CD4-positive, alpha-beta T cell (primary cell): ENCODE data around the gene PHKB. TPM values are rescaled to one million over a fixed set of nuclear protein-coding genes. Genes with fewer than 3 reads are reported as not detected.

Experiments used
- ATAC-seq: fragments of 200-7000 bp; cut with Tn5 transposase; one replicate; pipeline ENCODE4 v1.10.0; 2022; ENCODE audit warnings: mild to moderate bottlenecking; ENCODE audit not compliant: poor library complexity
- CTCF ChIA-PET: fragments of 350-600 bp; sonication (Branson Sonifier 250); formaldehyde crosslinking; loops from one replicate; lab custom pipeline; 2021; ENCODE audit warnings: antibody characterized with exemption, inconsistent platforms; lab: Charles Lee
- POLR2A ChIA-PET: fragments of 350-600 bp; sonication (Branson Sonifier 250); formaldehyde crosslinking; loops from one replicate; lab custom pipeline; 2021; ENCODE audit warnings: antibody characterized with exemption, inconsistent platforms; lab: Charles Lee
- DNase-seq, 14 experiments: peaks; one replicate each; pipeline ENCODE4 v3.0.0-alpha.2; 2013 to 2020; ENCODE audit warnings: mixed read lengths in 2 of 14
- H3K27ac ChIP-seq, 2 donors: one replicate each; pipeline versions ENCODE4 v1.5.1 to v1.7.0; 2013; ENCODE audit warnings: low read length in 2 of 2, low read depth in 1 of 2, mild to moderate bottlenecking in 1 of 2
- H3K27me3 ChIP-seq, 2 experiments: 1 replicate in 1 of 2; 2 replicates in 1 of 2; pipeline versions ENCODE4 v1.6.1 to v1.7.0; 2013; ENCODE audit warnings: low read length in 2 of 2, control low read depth in 1 of 2, mild to moderate bottlenecking in 1 of 2, moderate library complexity in 1 of 2; ENCODE audit not compliant: insufficient read depth in 2 of 2, control insufficient read depth in 1 of 2
- H3K36me3 ChIP-seq: one replicate; pipeline ENCODE4 v1.6.1; 2013; ENCODE audit warnings: low read length, control low read depth; ENCODE audit not compliant: insufficient read depth
- H3K4me1 ChIP-seq: one replicate; pipeline ENCODE4 v1.6.1; 2013; ENCODE audit warnings: low read length, control low read depth; ENCODE audit not compliant: insufficient read depth
- H3K4me3 ChIP-seq: one replicate; pipeline ENCODE4 v1.5.1; 2013; ENCODE audit warnings: mild to moderate bottlenecking, low read length, moderate library complexity
- H3K9me3 ChIP-seq, 2 experiments: 1 replicate in 1 of 2; 2 replicates in 1 of 2; pipeline versions ENCODE4 v1.6.1 to v1.7.0; 2013; ENCODE audit warnings: low read length in 2 of 2, mild to moderate bottlenecking in 2 of 2, control low read depth in 1 of 2, moderate library complexity in 1 of 2; ENCODE audit not compliant: control insufficient read depth in 1 of 2, insufficient read depth in 1 of 2
- H3K27ac Mint-ChIP-seq: one replicate; pipeline ENCODE4 v1.8.0; 2020; ENCODE audit warnings: mixed read lengths
- H3K27me3 Mint-ChIP-seq: one replicate; pipeline ENCODE4 v1.8.0; 2021; ENCODE audit warnings: mixed read lengths
- H3K36me3 Mint-ChIP-seq: one replicate; pipeline ENCODE4 v1.8.0; 2021; ENCODE audit warnings: low read depth, mixed read lengths
- H3K4me1 Mint-ChIP-seq: one replicate; pipeline ENCODE4 v1.8.0; 2021; ENCODE audit warnings: low read depth, mixed read lengths
- H3K4me3 Mint-ChIP-seq: one replicate; pipeline ENCODE4 v1.8.0; 2020; ENCODE audit warnings: mild to moderate bottlenecking, mixed read lengths
- H3K9me3 Mint-ChIP-seq: one replicate; pipeline ENCODE4 v1.8.0; 2020; ENCODE audit warnings: mixed read lengths
- CTCF ChIP-seq: fragments of 200-600 bp; IDR thresholded peaks from one replicate; pipeline ENCODE4 v1.8.0; 2022; ENCODE audit warnings: antibody characterized with exemption, mild to moderate bottlenecking
- intact Hi-C, 2 experiments: fragments of 100-400 bp; cut with DNase I in 1 of 2; cut with micrococcal nuclease in 1 of 2; formaldehyde crosslinking; loops; one replicate each; pipeline versions ENCODE4 v1.15.1 to v1.9.0; 2023 to 2025; cut with DNase I, micrococcal nuclease
- total RNA-seq, 174 experiments: library from RNA in 2 of 174; stranded (reverse) in 2 of 174; gene quantifications; one replicate each; pipeline ENCODE4 v1.2.3 and lab custom pipeline; 2021 to 2026

PHKB gene
- total RNA-seq, 2 experiments from 2014 or later: 28.8 to 31.3 TPM

- Mint-ChIP-seq H3K36me3 (peaks cover 70% of the 10 kb centered on the region), H3K4me1 (peaks cover 5% of the 10 kb centered on the region), H3K9me3 (no peaks in the 10 kb centered on the region), H3K4me3 (no peak overlapping the region), H3K27ac (no peak overlapping the region), H3K27me3 (no peaks in the 10 kb centered on the region)
- ChIA-PET CTCF (no interaction called here), POLR2A (no interaction called here)
- ATAC-seq (no peak), DNase-seq (no peak)
- no peak for TF ChIP-seq CTCF
- peaks cover 2% of the 10 kb centered on the region for H3K36me3 ChIP-seq
- no peaks in the 10 kb centered on the region for H3K9me3 ChIP-seq
- H3K27ac ChIP-seq: no peak overlapping the region
- no peaks in the 10 kb centered on the region for H3K27me3 ChIP-seq
- intact Hi-C loops: no loop called here
- no peak overlapping the region for H3K4me3 ChIP-seq
- H3K4me1 ChIP-seq: no peaks in the 10 kb centered on the region
Observed at GRCh38 chr16:47581114-47581513, 120.0 kb downstream of the PHKB start.

GRCh38 chr16:47584464-47585225 lies 123.5 kb downstream of the PHKB start:
- Histone ChIP-seq H3K4me1 (no peaks in the 10 kb centered on the region), H3K9me3 (no peaks in the 10 kb centered on the region), H3K36me3 (peaks cover 21% of the 10 kb centered on the region), H3K27me3 (no peaks in the 10 kb centered on the region), H3K4me3 (no peak overlapping the region), H3K27ac (no peak overlapping the region)
- Mint-ChIP-seq H3K9me3 (no peaks in the 10 kb centered on the region), H3K27ac (no peak overlapping the region), H3K36me3 (peaks cover 74% of the 10 kb centered on the region), H3K4me1 (no peaks in the 10 kb centered on the region), H3K4me3 (no peak overlapping the region), H3K27me3 (no peaks in the 10 kb centered on the region)
- CTCF ChIA-PET: interaction anchor here (0.6 kb wide), 1 partner anchor 54 kb away, joined by 3 read pairs; no protein-coding TSS in a partner anchor
- POLR2A ChIA-PET: no interaction called here
- TF ChIP-seq CTCF: no peak
- ATAC-seq (no peak), DNase-seq (no peak)
- intact Hi-C loops: no loop called here

GRCh38 chr16:47586121-47586520 lies 125.0 kb downstream of the PHKB start:
- H3K9me3 ChIP-seq: no peaks in the 10 kb centered on the region
- Mint-ChIP-seq H3K27ac (no peak overlapping the region), H3K9me3 (no peaks in the 10 kb centered on the region), H3K36me3 (peaks cover 76% of the 10 kb centered on the region), H3K4me3 (no peak overlapping the region), H3K27me3 (no peaks in the 10 kb centered on the region), H3K4me1 (no peaks in the 10 kb centered on the region)
- TF ChIP-seq CTCF: no peak
- peaks cover 33% of the 10 kb centered on the region for H3K36me3 ChIP-seq
- no peak for ATAC-seq
- H3K27me3 ChIP-seq: no peaks in the 10 kb centered on the region
- no peak overlapping the region for H3K27ac ChIP-seq
- POLR2A ChIA-PET: interaction anchor here (1.4 kb wide), 1 partner anchor 18 kb away, joined by 5 read pairs; no protein-coding TSS in a partner anchor
- no peak overlapping the region for H3K4me3 ChIP-seq
- intact Hi-C loops: no loop called here
- CTCF ChIA-PET: interaction anchor here (1.0 kb wide), 1 partner anchor 17 kb away, joined by 4 read pairs; no protein-coding TSS in a partner anchor
- no peaks in the 10 kb centered on the region for H3K4me1 ChIP-seq
- DNase-seq: no peak
